Kidney capillary endothelial cell (primary cell): Measurements from ENCODE around the gene RGS19.

ENCODE experiments used
- DNase-seq: peaks from one replicate; pipeline ENCODE4 v3.0.0-alpha.2; 2018; ENCODE audit warnings: low spot score

RGS19 gene

DNA sequence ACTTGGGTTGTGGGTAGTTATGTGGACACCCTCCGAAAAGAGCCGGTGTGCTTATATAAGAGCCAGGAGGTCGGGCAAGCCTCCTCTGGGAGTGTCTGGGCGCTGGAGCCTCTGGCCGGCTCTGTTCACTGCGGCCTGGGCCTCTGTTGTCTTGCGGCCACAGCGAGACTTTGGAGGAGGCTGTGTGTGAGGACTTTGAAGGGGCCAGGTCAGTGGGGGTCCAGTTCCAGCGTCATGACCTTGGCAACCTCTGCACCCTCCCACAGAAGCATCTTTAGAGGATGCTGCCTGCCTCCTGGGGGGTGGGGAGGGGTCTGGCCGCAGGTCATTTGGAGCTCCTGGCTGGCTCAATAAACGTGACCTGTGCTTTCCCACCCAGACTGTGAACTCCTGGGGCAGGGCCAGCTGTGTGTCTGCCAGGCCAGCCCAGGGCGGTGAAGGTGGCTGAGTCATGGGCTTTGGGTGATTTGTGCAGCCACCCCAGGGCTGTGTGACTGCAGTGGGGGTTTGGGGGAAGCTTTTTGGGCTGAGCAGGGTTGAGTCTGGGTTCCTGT is 15.1 kb downstream of the RGS19 start:
- no peak for DNase-seq

DNA sequence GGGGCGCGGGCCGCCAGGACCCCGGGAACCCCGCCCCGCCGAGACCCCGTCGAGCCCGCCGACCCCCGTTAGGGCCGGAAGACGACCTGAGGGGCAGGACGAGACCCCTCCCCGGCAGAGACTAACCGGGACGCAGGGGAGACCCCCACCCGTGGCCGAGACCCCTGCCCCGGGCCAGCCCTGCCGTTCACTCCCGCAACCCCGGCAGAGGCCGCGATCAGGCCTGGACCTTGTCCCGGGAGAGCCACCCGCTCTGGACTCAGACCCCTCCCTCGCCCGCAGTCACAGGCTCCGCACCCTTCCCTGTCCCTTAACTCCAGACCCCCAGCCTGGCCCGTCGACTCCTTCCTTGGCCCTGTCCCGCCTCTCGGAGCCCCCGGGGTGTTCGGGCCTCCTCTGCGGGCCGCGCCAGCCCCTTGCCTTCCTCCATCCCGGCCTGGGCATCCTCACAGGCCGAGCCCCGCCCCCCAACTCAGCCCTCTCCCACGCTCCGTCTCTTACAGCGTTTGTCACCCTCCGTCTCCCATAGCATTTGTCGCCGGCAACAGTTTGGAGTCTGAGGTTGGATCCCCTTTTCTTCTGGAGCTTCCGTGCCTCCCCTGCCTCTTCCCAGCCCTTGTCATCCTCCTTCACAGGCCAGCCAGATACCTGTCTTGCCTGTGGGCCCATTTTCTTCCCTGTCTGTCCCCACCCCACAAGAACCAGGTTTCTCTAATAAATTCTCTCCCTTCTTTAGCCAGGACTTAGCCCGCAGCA is 15.8 kb downstream of the RGS19 start:
- DNase-seq: no peak

DNA sequence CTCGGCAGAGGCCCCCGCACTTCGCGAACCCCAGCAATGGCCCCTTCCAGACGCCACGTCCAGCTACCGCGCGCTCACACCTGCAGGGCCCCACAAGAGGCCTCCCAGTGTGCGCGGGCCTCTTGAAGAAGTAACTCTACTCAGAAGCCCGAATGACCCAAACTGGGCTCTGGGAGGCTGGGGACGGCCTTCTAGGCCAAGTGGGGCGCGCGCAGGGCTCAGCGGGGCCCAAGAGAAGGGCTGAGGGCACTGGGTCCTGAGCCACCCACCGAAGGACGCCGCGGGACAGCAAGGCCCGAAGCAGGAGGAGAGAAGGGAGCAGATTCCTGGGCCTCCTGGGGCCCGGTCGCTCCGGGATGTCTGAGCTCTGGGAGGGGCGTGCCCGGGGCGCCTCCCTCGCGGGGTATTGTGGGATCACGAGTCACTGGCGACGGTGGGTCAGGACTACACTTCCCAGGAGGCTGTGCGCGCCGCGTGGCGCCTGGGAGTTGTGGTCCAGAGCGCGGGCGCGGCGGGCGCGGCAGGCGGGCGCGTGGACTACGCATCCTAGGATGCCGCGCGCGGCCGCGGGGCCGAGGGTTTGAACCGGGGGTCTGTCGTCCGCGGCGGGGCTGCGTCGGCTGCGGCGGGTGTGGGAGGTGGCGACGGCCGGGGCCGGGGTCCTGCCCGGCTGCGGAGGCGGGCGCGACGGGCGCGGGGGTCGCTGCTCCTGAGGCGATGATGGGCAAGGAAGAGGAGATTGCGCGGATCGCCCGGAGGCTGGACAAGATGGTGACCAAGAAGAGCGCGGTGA is 16.5 kb downstream of the RGS19 start, which contains the start of gene TCEA2:
TSS of gene TCEA2 (plus strand) at position 603 of the 793 bp plus-strand sequence. CDS start at position 718, 115 bp downstream.
- DNase-seq: peak; percentile 89

DNA sequence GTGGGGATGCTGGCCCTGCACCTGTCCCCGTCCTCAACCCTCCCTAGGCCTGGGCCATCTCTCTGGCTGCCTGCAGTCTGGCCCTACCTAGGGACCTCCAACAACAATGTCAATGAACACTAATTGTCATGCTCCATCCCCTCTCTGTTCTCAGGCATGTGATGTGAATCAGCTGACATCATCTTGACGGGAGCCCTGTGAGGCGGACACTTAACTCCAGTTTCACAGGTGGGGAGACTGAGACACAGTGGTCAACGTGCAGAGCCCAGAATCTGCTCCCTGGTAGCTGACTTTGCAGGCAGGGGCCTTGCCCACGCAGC is 17.1 kb downstream of the RGS19 start:
- no peak for DNase-seq

DNA sequence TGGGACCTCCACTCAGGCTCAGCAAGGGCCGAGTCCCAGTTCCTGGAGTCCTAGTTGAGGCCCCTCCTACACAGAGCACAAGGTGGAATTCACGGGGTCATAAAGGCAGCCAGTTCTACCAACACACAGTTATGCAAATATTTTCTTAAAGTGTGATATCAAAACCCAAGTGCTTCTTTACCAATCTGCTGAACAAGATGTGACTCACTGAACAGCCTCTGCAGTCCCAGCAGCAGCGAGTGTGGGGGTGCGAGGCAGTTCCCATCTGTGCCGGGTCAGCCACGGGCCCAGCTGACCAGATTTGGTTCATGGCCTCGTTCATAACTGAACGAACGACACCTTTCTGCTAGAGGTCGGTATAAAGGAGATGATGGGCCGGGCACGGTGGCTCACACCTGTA is 20.8 kb downstream of the RGS19 start:
- no peak for DNase-seq

DNA sequence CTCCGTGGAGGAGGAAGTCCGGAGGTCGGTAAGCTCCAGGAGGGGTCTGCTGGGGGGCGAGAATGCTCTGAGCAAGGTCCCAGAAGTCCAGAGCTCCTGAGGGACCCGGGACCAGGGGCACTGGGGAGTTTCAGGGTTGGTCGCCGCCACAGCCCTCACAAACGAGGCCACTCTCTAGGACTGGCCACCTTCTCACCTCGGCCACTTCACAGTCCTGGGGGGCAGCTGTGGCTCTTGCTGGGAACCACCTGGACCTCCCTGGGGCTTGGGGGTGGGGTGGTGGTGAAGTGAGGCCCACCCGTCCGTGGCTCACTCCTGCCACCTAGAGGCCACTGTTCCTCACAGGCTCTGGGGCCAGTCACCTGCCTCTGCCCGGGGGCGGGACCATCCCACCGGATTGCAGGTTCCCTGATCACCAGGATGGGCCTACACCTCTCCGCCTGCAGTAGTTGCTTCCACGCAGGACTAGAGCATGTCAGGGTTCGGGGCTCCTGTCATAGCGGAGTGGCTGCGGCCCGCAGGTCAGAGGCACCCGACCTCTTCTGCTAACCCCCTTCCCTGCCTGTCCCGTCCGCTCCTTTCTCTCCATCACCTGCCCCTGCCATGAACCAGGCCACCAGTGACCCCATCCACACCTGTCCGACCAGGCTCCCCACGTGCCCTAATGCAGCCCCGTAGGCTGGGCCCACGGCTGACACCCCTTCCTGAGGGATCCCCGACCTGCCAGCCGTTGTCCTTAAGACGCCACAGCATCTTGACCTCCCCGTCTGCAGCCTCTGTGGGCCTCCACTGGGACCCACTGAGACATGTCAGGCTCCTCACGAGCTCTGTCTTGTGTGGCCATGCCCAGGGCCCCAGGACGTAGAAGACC is 21.5 kb downstream of the RGS19 start:
- peak; percentile 81 for DNase-seq

DNA sequence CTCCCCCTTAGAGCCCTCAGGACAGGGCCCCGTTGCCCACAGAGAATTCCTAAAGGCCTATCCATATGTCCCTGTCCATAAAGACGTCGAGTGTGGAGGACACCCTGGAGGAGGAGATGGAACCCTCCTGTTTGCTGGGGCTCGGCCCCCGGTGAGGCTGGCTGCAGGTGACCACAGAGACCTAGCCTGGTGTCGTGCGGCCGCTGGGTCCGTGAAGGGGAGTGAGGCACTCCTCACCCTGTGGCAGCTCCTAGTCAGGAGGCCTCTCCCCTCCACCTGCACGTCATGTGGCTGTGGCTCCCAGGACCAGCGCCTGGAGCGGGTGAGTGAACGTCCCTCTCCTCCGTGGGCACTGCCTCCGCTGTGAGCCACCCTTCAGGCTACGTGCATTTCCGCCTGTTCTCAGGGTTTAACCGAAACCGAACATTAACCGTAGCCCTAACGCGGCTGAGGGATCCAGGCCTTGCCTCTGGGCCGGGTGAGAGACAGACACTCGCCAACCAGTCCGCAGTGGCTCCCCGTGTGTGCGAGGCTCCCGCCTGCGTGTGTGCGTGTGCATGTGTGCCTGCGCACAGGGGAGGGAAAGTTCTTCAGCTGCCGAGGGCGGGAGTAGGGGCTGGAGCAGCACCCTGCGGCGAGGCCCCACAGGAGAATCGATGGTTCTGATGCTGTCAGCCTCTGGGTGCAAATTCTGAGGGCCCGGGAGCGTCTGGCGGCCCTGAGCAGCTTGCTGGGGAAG is 22.3 kb downstream of the RGS19 start:
- no peak for DNase-seq

DNA sequence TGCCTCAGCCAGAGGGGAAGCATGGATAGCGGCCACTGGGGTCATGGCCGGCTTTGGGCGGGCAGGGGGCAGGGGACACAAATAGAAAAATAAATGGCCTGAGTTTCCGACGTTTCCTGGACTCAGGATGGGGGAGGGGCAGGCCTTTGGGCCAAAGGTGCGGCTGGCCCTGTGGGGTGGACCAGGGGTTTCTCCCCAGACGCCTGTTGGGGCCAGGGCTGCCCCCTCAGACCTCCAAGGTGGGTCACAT is 22.8 kb downstream of the RGS19 start:
- no peak for DNase-seq

DNA sequence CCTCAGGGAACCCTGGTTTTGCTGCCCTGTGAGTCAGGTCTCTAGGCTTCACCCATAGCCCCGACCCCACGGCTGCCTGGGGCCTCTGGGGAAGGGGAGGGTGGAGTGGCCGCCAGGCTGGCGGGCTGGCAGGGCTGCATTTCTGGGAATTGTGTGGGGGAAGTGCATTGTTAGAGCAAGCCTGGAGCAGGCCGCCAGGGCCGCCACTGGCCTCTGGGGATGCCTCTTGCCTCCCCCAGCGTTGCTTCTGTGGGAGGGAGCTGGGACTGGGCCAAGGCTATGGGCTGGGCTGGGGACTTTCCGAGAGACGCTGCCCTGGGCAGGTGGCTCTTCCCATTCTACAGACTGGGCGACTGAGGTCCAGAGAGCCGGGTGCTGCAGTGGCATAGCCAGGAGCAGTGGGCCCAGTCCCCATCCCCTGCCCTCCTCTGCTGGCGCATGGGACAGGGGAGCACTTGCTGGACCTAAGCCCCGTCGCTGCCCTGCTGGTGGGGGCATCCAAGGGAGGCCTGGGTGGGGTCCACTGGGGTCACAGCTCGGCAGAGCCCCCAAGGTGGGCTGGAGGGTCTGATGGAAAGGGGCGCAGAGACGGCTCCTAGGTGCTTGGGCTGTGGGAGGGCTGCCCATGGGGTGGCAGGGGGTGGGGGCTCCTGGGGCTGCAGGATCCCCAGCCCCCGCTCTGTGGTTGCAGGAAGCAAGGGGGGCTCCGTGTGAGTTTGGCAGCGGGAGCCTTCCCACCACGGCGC is 23.3 kb downstream of the RGS19 start:
- peak; percentile 92 for DNase-seq

DNA sequence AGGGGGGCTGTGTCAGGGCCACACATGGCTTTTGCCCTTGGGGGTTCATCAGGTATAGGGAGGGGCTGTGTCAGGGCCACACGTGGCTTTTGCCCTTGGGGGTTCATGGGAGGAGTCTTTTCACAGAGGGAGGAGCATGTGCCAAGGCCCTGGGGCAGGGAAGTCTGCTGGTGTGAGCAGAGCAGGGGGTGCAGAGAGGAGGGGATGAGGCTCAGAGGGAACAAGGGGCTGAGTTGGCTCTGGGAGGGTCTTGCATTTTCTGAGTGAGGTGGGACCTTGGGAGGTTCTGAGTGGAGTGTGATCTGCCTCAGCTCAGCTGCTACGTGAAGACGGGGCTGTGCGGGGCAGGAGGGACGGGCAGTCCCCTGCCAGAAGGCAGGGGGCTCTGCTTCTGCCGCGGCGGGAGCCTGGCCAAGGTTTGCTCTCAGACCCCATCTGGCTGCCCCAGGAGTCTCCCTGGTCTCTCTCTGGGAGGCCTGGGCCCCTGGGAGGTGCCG is 23.9 kb downstream of the RGS19 start:
- DNase-seq: no peak

DNA sequence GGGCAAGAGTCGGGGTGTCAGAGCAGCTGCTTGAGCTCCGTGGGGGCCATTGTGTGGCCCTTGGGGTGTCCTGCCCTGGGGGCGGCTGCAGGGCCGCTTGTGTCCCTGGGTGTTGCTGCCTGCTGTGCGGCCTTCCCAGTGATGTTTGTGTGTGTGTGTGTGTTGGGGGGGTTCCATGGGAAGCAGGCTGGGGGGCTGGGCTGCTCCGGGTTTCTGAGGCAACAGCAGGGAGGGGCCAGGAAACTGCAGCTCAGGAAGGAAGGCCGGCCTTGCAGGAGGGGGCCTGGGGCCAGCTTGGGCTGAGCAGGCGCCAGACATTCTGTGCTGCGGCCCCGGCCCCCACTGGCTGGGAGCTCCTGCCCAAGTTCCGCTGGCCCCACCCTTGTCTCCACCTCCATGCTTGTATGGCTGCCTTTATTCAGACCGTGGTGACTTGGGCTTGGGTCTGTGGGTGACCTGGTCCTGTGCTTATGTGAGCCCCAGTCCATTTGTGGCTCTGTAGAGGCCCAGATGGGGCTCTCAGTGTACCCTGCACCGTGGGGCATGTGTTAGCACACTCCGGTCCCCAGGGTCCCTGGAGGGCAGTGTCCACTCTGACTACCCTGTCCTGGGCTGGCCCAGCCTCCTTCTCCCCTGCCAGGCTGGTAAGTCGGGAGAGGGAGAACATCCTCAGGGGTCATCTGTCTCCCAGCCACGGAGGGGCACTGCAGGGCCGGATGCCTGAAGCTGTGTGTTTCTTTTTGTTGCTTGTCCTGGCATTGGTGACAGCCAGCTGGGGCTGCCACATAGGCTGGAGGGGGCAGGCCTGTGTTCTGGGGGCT is 25.3 kb downstream of the RGS19 start:
- DNase-seq: peak; percentile 97

DNA sequence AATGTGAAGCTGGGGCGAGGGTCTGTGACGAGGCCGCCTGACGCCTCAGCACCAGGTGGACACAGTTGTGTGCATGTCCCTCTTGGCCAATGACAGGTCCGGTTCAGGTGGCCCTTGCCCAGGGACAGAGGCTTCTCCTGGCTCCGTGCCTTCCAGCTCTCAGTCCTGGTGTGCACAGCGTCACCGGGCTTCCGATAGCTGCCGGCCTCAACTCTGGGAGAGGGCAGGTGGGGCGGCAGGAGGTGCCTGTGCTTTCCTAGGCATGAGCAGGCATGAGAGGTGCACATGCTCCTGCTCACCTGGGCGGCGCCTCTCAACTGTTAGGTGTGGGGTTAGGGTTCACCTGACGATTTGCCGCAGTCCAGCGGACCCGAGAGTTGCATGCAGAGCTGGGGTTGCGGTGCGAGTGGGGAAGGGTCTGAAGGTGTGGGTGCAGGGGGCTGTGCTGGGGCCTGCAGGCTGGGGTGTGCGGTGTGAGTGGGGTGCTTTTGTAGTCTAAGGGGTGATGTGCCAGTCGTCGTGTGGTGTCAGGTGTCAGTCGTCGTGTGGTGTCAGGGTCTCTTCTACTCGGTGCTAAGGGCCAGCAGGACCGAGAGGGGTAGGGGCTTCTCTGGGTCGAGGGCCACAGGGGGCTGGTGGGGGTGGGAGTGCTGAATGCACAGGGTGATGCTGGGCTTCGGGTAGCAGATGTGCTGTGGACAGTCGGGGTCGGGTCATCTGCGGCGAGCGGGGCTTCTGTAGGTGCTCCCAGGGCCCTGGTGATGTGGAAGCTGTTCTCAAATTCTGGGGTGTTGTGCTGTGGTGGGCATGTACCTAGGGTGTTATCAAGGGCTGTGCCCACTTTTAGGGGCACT is 26.1 kb downstream of the RGS19 start:
- DNase-seq: no peak

DNA sequence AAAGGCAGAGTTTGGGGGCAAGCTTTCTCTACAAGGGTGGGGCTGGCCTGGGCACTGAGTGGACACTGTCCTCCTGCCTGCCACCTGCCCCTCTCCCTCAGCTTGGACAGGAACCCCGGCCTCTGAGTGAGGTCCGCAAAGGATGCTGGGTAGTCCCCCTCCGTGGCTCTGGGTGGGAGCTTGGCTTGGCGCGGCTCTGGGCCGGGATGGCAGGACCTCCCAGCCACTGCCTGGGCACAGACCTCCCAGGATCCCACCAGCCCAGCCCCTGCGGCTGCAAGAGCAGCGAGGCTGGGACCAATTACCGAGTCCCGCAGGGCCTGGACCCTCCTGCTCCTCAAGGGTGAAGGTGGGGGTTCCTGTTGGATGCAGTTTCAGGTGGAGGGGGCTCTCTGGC is 27.0 kb downstream of the RGS19 start:
- no peak for DNase-seq

DNA sequence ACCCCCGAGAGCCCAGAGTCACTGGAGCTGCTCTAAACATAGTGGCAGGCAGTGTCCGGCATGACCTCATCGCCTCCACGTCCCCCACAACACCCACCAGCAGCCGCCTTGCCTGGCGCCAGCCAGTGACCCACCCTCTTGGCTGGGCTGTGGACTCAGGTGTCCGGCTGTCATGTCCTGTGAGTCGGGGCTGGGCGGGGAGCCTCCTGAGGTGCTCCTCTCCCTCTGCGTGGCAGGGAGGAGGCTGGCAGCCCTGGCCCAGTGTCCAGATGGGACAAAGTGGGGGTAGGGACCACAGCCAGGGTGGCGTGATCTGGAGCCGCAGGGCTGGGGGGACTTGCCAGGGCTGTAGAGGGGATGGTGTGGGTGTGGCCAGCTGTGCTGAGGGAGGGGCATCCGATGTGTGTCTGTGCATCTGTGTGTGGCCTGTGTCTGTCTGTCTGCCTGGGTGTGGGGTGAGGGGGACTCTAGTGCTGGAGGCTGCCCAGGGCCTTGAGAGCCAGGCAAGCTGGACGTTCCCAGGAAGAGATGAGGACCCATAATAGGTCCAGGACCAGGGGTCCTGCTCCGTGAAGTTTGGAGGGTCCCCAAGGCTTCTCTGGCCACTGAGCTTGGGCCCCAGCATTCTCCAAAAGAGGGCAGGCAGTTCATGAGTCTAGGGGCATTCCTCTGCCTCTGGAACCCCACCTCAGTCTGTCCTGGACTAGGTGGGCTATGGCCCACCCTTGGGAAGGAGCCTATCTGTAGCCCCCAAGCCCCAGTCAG is 27.6 kb downstream of the RGS19 start:
- peak; percentile 93 for DNase-seq

DNA sequence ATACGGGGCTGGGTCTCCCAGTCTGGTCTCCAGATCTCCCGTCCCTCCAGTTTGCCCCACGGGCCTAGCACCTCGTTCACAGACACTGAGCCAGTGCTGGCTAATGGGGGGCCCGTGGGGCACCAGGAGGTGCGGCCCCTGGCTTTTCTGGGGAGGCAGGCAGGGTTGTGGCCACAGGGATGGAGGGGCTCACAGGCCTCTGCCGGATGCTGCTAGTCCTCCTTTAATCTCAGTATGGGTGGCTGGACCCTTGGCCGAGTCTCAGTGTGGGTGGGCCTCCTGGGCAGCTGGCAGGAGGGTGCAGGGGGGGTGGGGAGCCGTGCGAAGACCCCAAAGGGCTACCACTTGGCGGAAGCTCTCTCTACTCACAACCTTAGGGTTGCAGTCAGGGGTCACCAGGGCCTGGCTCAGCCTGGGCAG is 28.3 kb downstream of the RGS19 start:
- no peak for DNase-seq

DNA sequence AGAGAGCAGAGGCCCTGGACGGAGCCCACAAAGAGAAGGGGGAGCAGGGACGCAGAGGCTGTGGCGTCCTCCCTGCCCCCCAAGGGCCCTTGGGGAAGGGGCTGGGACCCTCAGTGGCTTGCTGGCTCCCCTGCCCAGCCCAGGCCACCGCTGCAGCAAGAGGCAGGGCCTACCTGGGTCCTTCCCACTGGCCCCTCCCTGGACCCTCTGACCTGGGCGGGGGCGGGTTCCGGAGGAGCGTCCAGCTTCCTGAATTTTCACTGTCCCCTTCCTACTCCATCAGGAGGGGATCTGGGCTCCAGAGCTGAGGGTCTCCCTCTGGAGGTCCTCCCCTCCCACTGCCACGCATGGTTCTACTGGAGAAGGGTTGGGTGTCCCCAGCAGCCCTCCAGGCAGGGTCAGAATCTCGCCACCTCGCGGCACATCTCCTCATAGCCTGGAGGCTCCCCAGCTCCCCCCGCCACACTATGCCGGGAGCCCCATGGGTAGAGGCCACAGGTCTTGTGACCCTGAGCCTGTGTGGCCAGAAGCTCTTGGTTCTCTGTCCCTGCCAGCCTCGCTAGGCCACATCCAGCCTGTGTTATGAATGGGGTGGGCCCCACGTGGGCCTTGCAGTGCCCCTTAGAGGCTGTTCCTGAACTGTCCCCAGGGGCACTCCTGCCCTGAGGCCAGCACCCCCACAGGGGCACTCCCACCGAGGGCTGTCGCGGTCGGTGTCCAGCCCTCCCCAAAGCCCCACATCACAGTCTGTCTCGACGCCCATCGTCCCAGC is 28.9 kb downstream of the RGS19 start:
- DNase-seq: no peak

DNA sequence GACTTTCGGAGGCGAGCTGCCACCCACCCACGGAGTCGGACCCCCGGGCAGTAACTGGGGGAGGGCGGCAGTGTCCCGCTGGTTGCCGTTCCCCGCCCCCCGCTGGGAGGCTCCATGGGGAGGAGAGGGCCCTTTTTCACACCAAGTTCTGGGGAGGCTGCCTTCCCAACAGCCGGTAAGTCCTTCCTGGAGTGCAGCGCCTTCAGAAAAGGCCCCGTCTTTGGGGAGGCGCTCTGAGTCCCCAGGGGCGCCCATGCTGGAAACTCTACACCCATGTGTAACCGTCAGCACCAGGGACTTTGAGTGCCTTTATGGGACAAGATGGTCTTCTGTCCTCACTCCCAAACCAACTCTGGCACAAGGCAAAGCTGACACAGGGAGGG is 29.4 kb downstream of the RGS19 start:
- DNase-seq: no peak
